GM12875 (cell line): Measurements from ENCODE around the gene PXMP2.

Source experiments
- H3K4me3 ChIP-seq: one replicate; pipeline ENCODE4 v1.5.1; 2011; ENCODE audit warnings: low read depth, low read length, control low read depth
- CTCF ChIP-seq: IDR thresholded peaks from 2 replicates; pipeline ENCODE4 v1.5.1; 2011; ENCODE audit warnings: low read depth, mild to moderate bottlenecking, control low read depth, inconsistent platforms, low read length, moderate library complexity, borderline replicate concordance; ENCODE audit not compliant: insufficient read depth

Gene PXMP2

GRCh38 chr12:132698341-132698740, 11.0 kb downstream of the PXMP2 start:
- no peak for TF ChIP-seq CTCF
- H3K4me3 ChIP-seq = no peak overlapping the region

GRCh38 chr12:132700212-132700822, 12.9 kb downstream of the PXMP2 start:
- no peak overlapping the region for H3K4me3 ChIP-seq
- no peak for TF ChIP-seq CTCF

- no peak for TF ChIP-seq CTCF
- H3K4me3 ChIP-seq = no peak overlapping the region
Measured at GRCh38 chr12:132702640-132703039, 15.3 kb downstream of the PXMP2 start.

- no peak for TF ChIP-seq CTCF
- no peak overlapping the region for H3K4me3 ChIP-seq
Measured at GRCh38 chr12:132703641-132704040, 16.3 kb downstream of the PXMP2 start.

GRCh38 chr12:132707241-132707640, 19.9 kb downstream of the PXMP2 start:
- TF ChIP-seq CTCF = no peak
- H3K4me3 ChIP-seq = no peak overlapping the region

- H3K4me3 ChIP-seq = no peak overlapping the region
- TF ChIP-seq CTCF = no peak
Measured at GRCh38 chr12:132708150-132708549, 20.8 kb downstream of the PXMP2 start.

- no peak for TF ChIP-seq CTCF
- H3K4me3 ChIP-seq = peak overlapping the region; percentile 96
Measured at GRCh38 chr12:132710043-132710404, 22.6 kb downstream of the PXMP2 start.
